Measurements from ENCODE around the gene GALK2. TPM values are rescaled to one million over a fixed set of nuclear protein-coding genes. Genes with fewer than 3 reads are reported as not detected.

GALK2 gene
- total and polyA plus RNA-seq, 2 of the 8 experiments (the other 6 are each of a cell fraction or from before 2014, with no cell fraction given), result 8.7 to 16.1 TPM

GRCh38 chr15:49137861-49138260 is 32.2 kb upstream of the GALK2 start:
- 0 out of 4 replicates have a peak, but pooled peaks cover 0 to 5% of the 10 kb centered on the region in 2 experiments for H3K79me2 ChIP-seq (ENCODE audit: control insufficient read depth in 1 of 2, insufficient read depth in 2 of 2, low read length in 2 of 2)
- H3K27me3 ChIP-seq (replicated peaks in 1 of 4; ENCODE audit: control insufficient read depth in 3 of 4, extremely low read depth in 1 of 4, insufficient read depth in 3 of 4, low read length in 3 of 4), result no peaks in the 10 kb centered on the region
- H2BK20ac ChIP-seq (ENCODE audit: low read length), result no peak overlapping the region
- no peak overlapping the region for H2BK5ac ChIP-seq (ENCODE audit: low read depth, low read length)
- peaks cover 3 to 80% (median 32%) of the 10 kb centered on the region in 4 experiments; a peak in 7 of 8 replicates for H3K36me3 ChIP-seq (ENCODE audit: control insufficient read depth in 2 of 4, insufficient read depth in 4 of 4, low read length in 3 of 4)
- H2AK5ac ChIP-seq (ENCODE audit: low read depth, low read length), result no peak overlapping the region
- H3K4me1 ChIP-seq (replicated peaks in 1 of 4; ENCODE audit: control insufficient read depth in 3 of 4, insufficient read depth in 4 of 4, low read length in 3 of 4), result no peaks in the 10 kb centered on the region
- H3K23me2 ChIP-seq (ENCODE audit: low read depth, low read length), result no peaks in the 10 kb centered on the region
- H3K4me3 ChIP-seq (ENCODE audit: extremely low read depth in 1 of 4, insufficient read depth in 2 of 4, low read depth in 3 of 4, low read length in 4 of 4), result no peak overlapping the region
- no peak overlapping the region for H3K27ac ChIP-seq (ENCODE audit: low read depth, low read length)
- H2BK120ac ChIP-seq (replicated peaks; ENCODE audit: low read depth, low read length), result no peak overlapping the region
- H3K18ac ChIP-seq (ENCODE audit: extremely low read depth, low read length), result no peak overlapping the region
- no peak overlapping the region for H3K23ac ChIP-seq (ENCODE audit: insufficient read length)
- no peaks in the 10 kb centered on the region for H3K9me3 ChIP-seq (ENCODE audit: insufficient read depth in 2 of 2, low read depth in 1 of 2, low read length in 1 of 2)
- no peak overlapping the region for H4K5ac ChIP-seq (ENCODE audit: insufficient read length, low read depth, low read length)
- no peak overlapping the region for H4K8ac ChIP-seq (ENCODE audit: extremely low read depth, insufficient read depth, low read length)
- CTCF ChIA-PET (ENCODE audit: partially characterized antibody), result interaction anchor here (1.2 kb wide), 1 partner anchor 12 kb away, joined by 3 read pairs; no protein-coding TSS in a partner anchor
- H3K4ac ChIP-seq (replicated peaks; ENCODE audit: insufficient read length, low read depth, low read length), result no peak overlapping the region
- H3K9ac ChIP-seq (replicated peaks in 1 of 4; ENCODE audit: extremely low read depth in 1 of 4, low read depth in 3 of 4, low read length in 3 of 4), result no peak overlapping the region
- no peak overlapping the region for H3K14ac ChIP-seq (ENCODE audit: insufficient read length)
- H2BK12ac ChIP-seq (ENCODE audit: low read depth, low read length), result no peak overlapping the region
- no peak overlapping the region for H3K4me2 ChIP-seq (ENCODE audit: insufficient read depth in 1 of 2, low read depth in 2 of 2, low read length in 2 of 2)
- H3K79me1 ChIP-seq (ENCODE audit: low read depth, low read length), result no peaks in the 10 kb centered on the region; the same call in 1 of the 2 replicates
- WGBS, 2 experiments (ENCODE audit: extremely low coverage in 1 of 2, insufficient coverage in 1 of 2, insufficient read length in 1 of 2, insufficient replicate concordance in 2 of 2, low coverage in 1 of 2, low lambda C conversion rate in 2 of 2, missing lambda C conversion rate in 1 of 2), result 91% methylated on average over 2 of the region's 2 CpGs; no CpG with 5 or more reads in 1 of the 2 experiments
- H2AFZ ChIP-seq (ENCODE audit: low read length), result no peak overlapping the region
- FAIRE-seq (no peak), DNase-seq (ENCODE audit: low read depth in 1 of 2, low spot score in 2 of 2) (no peak)
- POLR2A ChIA-PET (ENCODE audit: partially characterized antibody), result interaction anchor here (0.9 to 2.6 kb wide), 2 partner anchors 11 to 19 kb away, joined by 3 to 8 read pairs; no protein-coding TSS in a partner anchor
- H2BK15ac ChIP-seq (ENCODE audit: low read length), result no peak overlapping the region
- H3K56ac ChIP-seq (replicated peaks; ENCODE audit: insufficient read length, low read depth, low read length), result no peak overlapping the region
- H4K91ac ChIP-seq (replicated peaks; ENCODE audit: insufficient read length, low read length), result no peak overlapping the region
- no peaks in the 10 kb centered on the region for H4K20me1 ChIP-seq (replicated peaks in 1 of 2; ENCODE audit: control insufficient read depth in 1 of 2, insufficient read depth in 2 of 2, low read length in 2 of 2)
- TF ChIP-seq BCL11A (IDR thresholded peaks at IDR 0.05; ENCODE audit: low read depth in 2 of 2, low read length in 2 of 2) (no peak), MAFK (IDR thresholded peaks at IDR 0.05; ENCODE audit: low read depth, low read length) (no peak), POLR2A (IDR thresholded peaks at IDR 0.05; ENCODE audit: control extremely low read depth in 1 of 2, low read depth in 2 of 2, low read length in 2 of 2) (no peak), NRF1 (IDR thresholded peaks at IDR 0.05; ENCODE audit: low read depth, low read length) (no peak), CEBPB (IDR thresholded peaks at IDR 0.05; ENCODE audit: low read depth, low read length) (no peak), KDM5A (IDR thresholded peaks at IDR 0.05; ENCODE audit: low read length) (no peak), POU5F1 (IDR thresholded peaks at IDR 0.05; ENCODE audit: low read depth, low read length) (no peak), SIX5 (IDR thresholded peaks at IDR 0.05; ENCODE audit: low read depth, low read length) (no peak), HDAC6 (IDR thresholded peaks at IDR 0.05; ENCODE audit: low read depth, low read length) (no peak), RXRA (IDR thresholded peaks at IDR 0.05; ENCODE audit: insufficient read depth, low read depth, low read length) (no peak), GABPA (IDR thresholded peaks at IDR 0.05; ENCODE audit: borderline replicate concordance, insufficient read depth, low read length) (no peak), ZNF274 (IDR thresholded peaks at IDR 0.05; ENCODE audit: borderline replicate concordance, extremely low read depth, low read length) (no peak), CHD2 (IDR thresholded peaks at IDR 0.05; ENCODE audit: low read length) (no peak), EP300 (IDR thresholded peaks at IDR 0.05; ENCODE audit: borderline replicate concordance in 1 of 2, low read depth in 2 of 2, low read length in 2 of 2) (no peak)

All from H1 (cell line).